Fibroblast of skin of left biceps (primary cell): ENCODE data around the gene NLRC5.
"Not testable (repeated sequence)": the region's sequence is repeated elsewhere in the genome, so short reads cannot be mapped to it uniquely, and the experiment has no call there.

Experiments used
- DNase-seq, 2 experiments: peaks; one replicate each; pipeline ENCODE4 v3.0.0-alpha.2; 2013; ENCODE audit warnings: low read depth in 2 of 2

NLRC5 gene

GRCh38 chr16:57043248-57043647, 53.9 kb downstream of the NLRC5 start:
- DNase-seq: no peak

- DNase-seq: no peak
These were observed 55.8 kb downstream of the NLRC5 start for GRCh38 chr16:57044931-57045693.

GRCh38 chr16:57045694-57046381, 56.5 kb downstream of the NLRC5 start:
- peak; percentile 20 to 22 for DNase-seq

- no peak for DNase-seq
These were observed 58.7 kb downstream of the NLRC5 start for GRCh38 chr16:57048095-57048494.

GRCh38 chr16:57049678-57050077, 60.3 kb downstream of the NLRC5 start:
- no peak for DNase-seq

- DNase-seq: no peak
These were observed 62.4 kb downstream of the NLRC5 start for GRCh38 chr16:57051696-57052228.

GRCh38 chr16:57053206-57053605, 63.8 kb downstream of the NLRC5 start:
- DNase-seq: no peak

GRCh38 chr16:57054338-57054737, 65.0 kb downstream of the NLRC5 start:
- DNase-seq: no peak

- no peak for DNase-seq
These were observed 65.4 kb downstream of the NLRC5 start for GRCh38 chr16:57054771-57055170.

- DNase-seq: no peak
These were observed 66.3 kb downstream of the NLRC5 start for GRCh38 chr16:57055671-57056070.

- DNase-seq: no peak
These were observed 69.0 kb downstream of the NLRC5 start for GRCh38 chr16:57058291-57058861.

- DNase-seq: no peak
These were observed 71.1 kb downstream of the NLRC5 start for GRCh38 chr16:57060323-57061083.

- DNase-seq: no peak
These were observed 71.9 kb downstream of the NLRC5 start for GRCh38 chr16:57061084-57061905.

GRCh38 chr16:57062329-57062728, 73.0 kb downstream of the NLRC5 start:
- no peak for DNase-seq

- not testable (repeated sequence) for DNase-seq
These were observed 73.8 kb downstream of the NLRC5 start for GRCh38 chr16:57063189-57063588.

- no peak for DNase-seq
These were observed 75.6 kb downstream of the NLRC5 start for GRCh38 chr16:57064995-57065394.

GRCh38 chr16:57066625-57067024, 77.3 kb downstream of the NLRC5 start:
- DNase-seq: no peak

GRCh38 chr16:57067347-57067746, 78.0 kb downstream of the NLRC5 start:
- no peak for DNase-seq

- DNase-seq: no peak
These were observed 79.7 kb downstream of the NLRC5 start for GRCh38 chr16:57069053-57069452.

- DNase-seq: no peak
These were observed 80.4 kb downstream of the NLRC5 start for GRCh38 chr16:57069635-57070370.
